ENCODE results near the gene CEBPB. TPM values are rescaled to one million over a fixed set of nuclear protein-coding genes. Genes with fewer than 3 reads are reported as not detected.
"Not testable (repeated sequence)": the region's sequence is repeated elsewhere in the genome, so short reads cannot be mapped to it uniquely, and the experiment has no call there.

CEBPB gene
- total RNA-seq, 1 donor from 2014 or later = 59.3 TPM

- no peak for DNase-seq (ENCODE audit: low spot score)
Observed at GRCh38 chr20:50193199-50193835, 2.7 kb downstream of the CEBPB start.

- no peak for DNase-seq (ENCODE audit: low spot score)
Observed at GRCh38 chr20:50193836-50194421, 3.3 kb downstream of the CEBPB start.

GRCh38 chr20:50194422-50194830 lies 3.8 kb downstream of the CEBPB start:
- no peak for DNase-seq (ENCODE audit: low spot score)

- DNase-seq (ENCODE audit: low spot score) = no peak
Observed at GRCh38 chr20:50194831-50195523, 4.3 kb downstream of the CEBPB start.

DNA sequence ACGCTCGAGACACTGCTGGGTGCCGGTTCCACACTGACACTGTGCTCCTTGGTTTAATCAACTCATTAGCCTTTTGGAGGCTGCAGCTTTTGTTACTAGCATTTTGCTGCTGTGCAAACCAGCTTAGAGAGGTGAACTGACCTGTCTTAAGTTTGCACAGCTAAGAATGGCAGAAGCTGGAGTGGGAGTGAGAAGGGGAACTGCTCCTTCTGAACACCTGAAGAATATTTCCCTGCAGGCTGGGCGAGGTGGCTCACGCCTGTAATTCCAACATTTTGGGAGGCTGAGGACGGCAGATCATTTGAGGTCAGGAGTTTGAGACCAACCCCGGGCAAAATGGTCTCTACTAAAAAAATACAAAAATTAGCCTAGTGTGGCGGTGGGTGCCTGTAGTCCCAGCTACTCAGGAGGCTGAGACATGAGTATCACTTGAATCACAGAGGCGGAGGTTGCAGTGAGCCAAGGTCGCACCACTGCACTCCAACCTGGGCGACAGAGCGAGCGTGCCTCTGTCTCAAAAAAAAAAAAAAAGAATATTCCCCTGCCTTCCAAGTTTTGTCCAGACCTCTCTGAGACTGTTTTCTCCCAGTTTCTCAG lies 5.0 kb downstream of the CEBPB start:
- DNase-seq (ENCODE audit: low spot score) = no peak

GRCh38 chr20:50196248-50196647 lies 5.6 kb downstream of the CEBPB start:
- DNase-seq (ENCODE audit: low spot score) = no peak

- no peak for DNase-seq (ENCODE audit: low spot score)
Observed at GRCh38 chr20:50196896-50197295, 6.3 kb downstream of the CEBPB start.

GRCh38 chr20:50197463-50198179 lies 7.0 kb downstream of the CEBPB start:
- DNase-seq (ENCODE audit: low spot score) = no peak

DNA sequence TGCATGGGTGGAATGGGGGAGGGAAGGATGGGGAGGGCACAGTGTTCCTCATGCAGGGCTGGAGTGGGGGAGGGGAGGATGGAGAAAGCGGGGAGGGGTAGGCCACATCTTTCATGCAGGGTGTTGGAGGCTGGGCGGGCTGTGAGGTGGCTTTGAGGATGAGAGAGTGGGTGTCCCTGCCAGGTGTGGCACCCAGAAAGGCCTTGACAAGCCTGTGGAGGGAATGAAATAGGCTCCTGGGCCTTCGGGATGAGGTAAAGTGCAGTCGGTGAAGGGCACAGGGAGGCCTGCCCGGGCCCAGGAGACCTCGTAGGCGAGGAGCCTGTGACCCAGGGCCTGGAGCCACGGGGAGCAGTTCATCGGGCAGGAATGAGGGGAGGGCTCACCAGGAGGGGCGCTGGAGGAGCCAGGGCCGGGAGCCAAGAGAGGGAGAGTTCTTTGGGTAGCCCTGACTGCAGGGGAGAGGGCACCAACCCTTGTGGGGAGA lies 7.6 kb downstream of the CEBPB start:
- DNase-seq (ENCODE audit: low spot score) = no peak

DNA sequence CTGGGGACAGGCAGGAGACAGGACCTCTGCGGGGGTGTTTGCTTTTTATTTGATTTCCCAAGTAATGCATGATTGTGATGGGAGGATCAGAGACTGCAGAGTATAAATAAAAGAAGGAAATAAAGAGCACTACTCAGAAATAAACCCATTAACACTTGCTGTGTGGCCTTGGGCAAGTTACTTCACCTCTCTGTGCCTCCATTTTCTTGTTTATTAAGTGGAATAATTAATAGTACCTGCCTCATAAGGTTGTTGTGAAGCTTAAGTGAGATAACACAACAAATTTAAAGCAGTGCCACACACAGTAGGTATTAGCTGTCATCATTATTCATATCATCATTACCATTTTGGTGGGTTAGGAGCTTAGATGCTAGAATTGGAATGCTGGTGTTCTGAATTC lies 8.1 kb downstream of the CEBPB start:
- DNase-seq (ENCODE audit: low spot score) = no peak

DNA sequence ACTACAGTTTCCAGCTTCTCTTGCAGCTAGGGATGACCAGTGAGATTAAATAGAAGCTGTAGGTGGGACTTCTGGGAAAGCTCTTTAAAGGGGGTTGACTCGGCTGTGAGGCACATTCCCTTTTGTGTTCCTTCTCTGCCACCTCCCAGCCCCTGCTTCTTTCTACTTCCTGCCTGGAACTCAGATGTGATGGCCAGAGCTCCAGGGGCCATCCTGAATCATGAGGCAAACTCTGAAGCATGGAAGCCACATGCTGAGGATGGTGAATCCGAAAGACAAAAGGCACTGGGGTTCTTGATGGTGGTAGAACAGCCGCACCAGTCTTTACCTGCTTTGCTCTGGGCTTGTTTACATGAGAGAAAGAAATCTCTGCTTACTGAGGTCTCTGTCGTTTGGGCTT lies 9.1 kb downstream of the CEBPB start:
- DNase-seq (ENCODE audit: low spot score) = no peak

GRCh38 chr20:50200482-50201104 lies 10.0 kb downstream of the CEBPB start:
- DNase-seq (ENCODE audit: low spot score) = no peak

GRCh38 chr20:50201710-50202109 lies 11.1 kb downstream of the CEBPB start:
- not testable (repeated sequence) for DNase-seq (ENCODE audit: low spot score)

GRCh38 chr20:50202677-50203076 lies 12.0 kb downstream of the CEBPB start:
- DNase-seq (ENCODE audit: low spot score) = no peak

DNA sequence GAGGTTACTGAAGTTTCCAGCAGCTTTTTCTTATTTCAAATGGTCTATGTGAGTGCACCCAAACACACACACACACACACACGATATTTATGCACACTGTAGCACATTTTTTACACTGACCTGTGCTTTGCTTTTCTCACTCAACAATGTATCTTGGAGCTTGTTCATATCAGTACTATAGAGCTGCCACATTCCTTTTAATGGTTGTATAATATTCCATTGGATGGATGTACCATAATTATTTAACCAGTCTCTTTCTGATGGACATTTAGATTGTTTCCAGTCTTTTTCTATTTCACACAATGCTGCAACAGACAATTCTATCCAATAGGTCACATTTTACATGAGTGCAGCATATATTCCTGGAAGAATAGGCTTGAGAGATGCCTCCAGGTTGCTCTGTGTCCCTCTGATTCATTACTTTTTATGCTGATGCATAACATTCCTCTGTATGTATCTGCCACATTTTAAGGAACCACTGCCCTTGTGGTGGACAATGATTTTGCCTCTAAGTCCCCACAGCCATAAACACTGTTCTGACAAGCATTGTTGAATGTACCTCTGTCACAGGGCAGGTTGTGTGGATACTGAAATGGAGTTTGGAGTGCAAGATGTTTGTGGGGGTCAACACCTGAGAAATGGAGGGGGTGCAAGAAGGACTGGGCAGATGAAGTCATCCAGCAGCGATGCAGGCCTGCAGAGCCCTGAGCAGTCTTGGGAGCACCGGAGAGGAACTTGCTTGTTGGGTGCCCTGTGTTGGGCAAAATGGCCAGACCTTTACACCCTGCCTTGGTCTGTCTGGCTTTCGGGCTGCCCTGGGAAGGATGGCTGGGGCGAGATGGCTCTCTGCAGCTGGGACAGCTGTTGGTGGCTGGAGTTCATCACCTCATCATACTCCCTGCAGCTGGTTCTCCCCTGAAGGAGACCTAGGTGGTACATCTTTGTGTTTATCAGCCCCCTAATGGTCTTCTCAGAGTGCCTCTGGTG lies 13.6 kb downstream of the CEBPB start:
- no peak for DNase-seq (ENCODE audit: low spot score)

DNA sequence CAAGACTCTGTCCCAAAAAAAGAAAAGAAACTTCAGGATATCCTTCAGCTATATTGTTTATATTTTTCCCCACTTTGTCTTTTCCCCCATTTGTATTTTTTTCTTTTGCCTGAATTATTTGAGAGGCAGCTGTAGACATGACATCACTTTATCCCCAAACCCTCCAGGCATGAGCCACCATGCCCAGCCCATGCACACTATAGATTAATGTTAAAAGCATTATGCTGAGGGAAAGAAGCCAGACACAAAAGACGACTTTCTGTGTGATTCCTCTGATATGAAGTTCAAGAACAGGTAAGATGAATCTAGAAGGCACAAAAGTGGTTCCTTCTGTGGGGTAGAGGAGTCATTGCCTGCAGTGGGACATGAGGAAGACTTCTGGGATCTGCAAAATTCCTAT lies 16.4 kb downstream of the CEBPB start:
- no peak for DNase-seq (ENCODE audit: low spot score)

- DNase-seq (ENCODE audit: low spot score) = no peak
Observed at GRCh38 chr20:50208085-50208491, 17.5 kb downstream of the CEBPB start.

- not testable (repeated sequence) for DNase-seq (ENCODE audit: low spot score)
Observed at GRCh38 chr20:50208815-50209214, 18.2 kb downstream of the CEBPB start.

- DNase-seq (ENCODE audit: low spot score) = no peak
Observed at GRCh38 chr20:50210066-50210619, 19.5 kb downstream of the CEBPB start.

DNA sequence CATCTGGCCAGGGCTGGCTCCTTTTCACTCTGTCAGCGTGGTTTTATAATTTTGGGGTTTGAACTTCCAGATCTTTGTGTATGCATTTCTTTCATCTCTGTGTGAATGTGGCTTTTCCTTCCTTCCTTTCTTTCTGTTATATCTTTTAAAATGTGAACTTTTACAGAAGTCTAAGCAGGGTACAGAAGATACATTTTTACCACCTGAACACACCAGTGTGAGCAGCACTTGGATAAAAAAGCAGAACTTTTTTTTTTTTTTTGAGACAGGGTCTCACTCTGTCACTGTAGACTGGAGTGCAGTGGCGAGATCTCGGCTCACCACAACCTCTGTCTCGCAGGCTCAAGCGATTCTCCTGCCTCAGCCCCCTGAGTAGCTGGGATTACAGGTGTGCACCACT lies 20.5 kb downstream of the CEBPB start:
- no peak for DNase-seq (ENCODE audit: low spot score)

All from ureter (tissue), 1 donor.